K562 (cell line): ENCODE measurements around the gene KCNQ5. TPM values are rescaled to one million over a fixed set of nuclear protein-coding genes. Genes with fewer than 3 reads are reported as not detected.

Experiments used
- ATAC-seq: fragments of 200-7000 bp; cut with Tn5 transposase; 3 replicates; pipeline ENCODE4 v1.9.1; 2020; ENCODE audit warnings: moderate library complexity
- BruUV-seq: library from RNA; stranded (reverse); fragments of 400-500 nt; replicated peaks from 2 replicates; lab custom pipeline; 2021; lab: Mats Ljungman, UMichigan
- CTCF ChIA-PET: fragments of 300-600 bp; formaldehyde crosslinking; extraction: SDS; loops from one replicate; lab custom pipeline; 2021; ENCODE audit warnings: low intra/inter-chr PET ratio; lab: Yijun Ruan, JAX
- POLR2A ChIA-PET: fragments of 300-600, 350-650 bp; sonication (Branson Sonifier 250); formaldehyde crosslinking; extraction: SDS; loops from one replicate; lab custom pipeline; 2021; ENCODE audit warnings: antibody characterized with exemption, inconsistent platforms; lab: Yijun Ruan, JAX
- DNase-seq, 4 experiments: peaks; one replicate each; pipeline versions ENCODE4 v3.0.0 to v3.0.0-alpha.2; 2011 to 2018; ENCODE audit warnings: low spot score in 3 of 4, mixed read lengths in 3 of 4; ENCODE audit errors: extremely low read depth in 1 of 4
- FAIRE-seq: peaks from 2 replicates; lab custom pipeline; 2011; peaks lifted over from hg19 to GRCh38; lab: Jason Lieb, UNC
- H2AFZ ChIP-seq: 2 replicates; pipeline ENCODE4 v1.6.0; 2011; ENCODE audit warnings: low read depth, low read length, control low read depth, inconsistent platforms
- H3K27ac ChIP-seq: fragments of 200-600 bp; 3 replicates; pipeline ENCODE4 v1.8.0; 2011; ENCODE audit warnings: low read depth, mild to moderate bottlenecking, control low read depth, inconsistent platforms, low read length, moderate library complexity, mixed read lengths; ENCODE audit errors: extremely low read depth
- H3K27me3 ChIP-seq, 2 experiments: fragments of 300-600 bp in 1 of 2; 2 replicates in 1 of 2; 3 replicates in 1 of 2; pipeline versions ENCODE4 v1.6.0 to v1.8.0; 2011; ENCODE audit warnings: inconsistent platforms in 2 of 2, low read length in 2 of 2, mild to moderate bottlenecking in 1 of 2, mixed read lengths in 1 of 2, moderate library complexity in 1 of 2; ENCODE audit not compliant: control insufficient read depth in 2 of 2, insufficient read depth in 2 of 2
- H3K36me3 ChIP-seq: fragments of 300-600 bp; 3 replicates; pipeline ENCODE4 v1.8.0; 2011; ENCODE audit warnings: mild to moderate bottlenecking, low read length, inconsistent platforms; ENCODE audit not compliant: control insufficient read depth, insufficient read depth
- H3K4me1 ChIP-seq, 2 experiments: fragments of 200-600 bp in 1 of 2; replicated peaks in 1 of 2; 2 replicates in 1 of 2; 3 replicates in 1 of 2; pipeline versions ENCODE4 v1.5.1 to v1.8.0; 2011; ENCODE audit warnings: inconsistent platforms in 2 of 2, low read length in 2 of 2, mild to moderate bottlenecking in 1 of 2, mixed read lengths in 1 of 2, moderate library complexity in 1 of 2; ENCODE audit not compliant: control insufficient read depth in 2 of 2, insufficient read depth in 2 of 2
- H3K4me2 ChIP-seq: 2 replicates; pipeline ENCODE4 v1.6.1; 2011; ENCODE audit warnings: low read length, control low read depth, inconsistent platforms, mixed read lengths; ENCODE audit not compliant: insufficient read depth
- H3K4me3 ChIP-seq: fragments of 200-600 bp; sonication (generic), shearing (Covaris generic); 2 replicates; pipeline ENCODE4 v1.5.1; 2016; ENCODE audit warnings: control low read depth, inconsistent platforms
- H3K79me2 ChIP-seq: fragments of 200-600 bp; 3 replicates; pipeline ENCODE4 v1.8.0; 2011; ENCODE audit warnings: low read length, inconsistent platforms; ENCODE audit not compliant: control insufficient read depth, insufficient read depth
- H3K9ac ChIP-seq, 2 experiments: 2 replicates each; pipeline versions ENCODE4 v1.6.0 to v1.6.1; 2011; ENCODE audit warnings: low read depth in 2 of 2, low read length in 2 of 2, control low read depth in 1 of 2, inconsistent platforms in 1 of 2, mild to moderate bottlenecking in 1 of 2, mixed read lengths in 1 of 2; ENCODE audit not compliant: insufficient read depth in 1 of 2
- H3K9me1 ChIP-seq: one replicate; pipeline ENCODE4 v1.6.0; 2011; ENCODE audit warnings: inconsistent platforms, mild to moderate bottlenecking, low read length, moderate library complexity; ENCODE audit not compliant: control insufficient read depth, insufficient read depth
- H3K9me3 ChIP-seq: replicated peaks from 2 replicates; pipeline ENCODE4 v1.5.1; 2011; ENCODE audit warnings: low read depth, low read length, inconsistent platforms; ENCODE audit not compliant: control insufficient read depth, insufficient read depth
- H4K20me1 ChIP-seq: replicated peaks from 2 replicates; pipeline ENCODE4 v1.6.1; 2011; ENCODE audit warnings: low read length, inconsistent platforms, mixed read lengths; ENCODE audit not compliant: control insufficient read depth, insufficient read depth
- ATF1 ChIP-seq, 2 experiments: fragments of 450-650 bp in 1 of 2; IDR thresholded peaks; 2 replicates each; pipeline ENCODE4 v1.6.1; 2016; ENCODE audit warnings: missing compliant biosample characterization in 1 of 2, missing genetic modification characterization in 1 of 2
- BCOR ChIP-seq: fragments of 450-650 bp; IDR thresholded peaks from 2 replicates; pipeline ENCODE4 v1.6.1; 2016
- DNMT1 ChIP-seq: fragments of 450-650 bp; IDR thresholded peaks from 2 replicates; pipeline ENCODE4 v1.6.1; 2016; ENCODE audit warnings: antibody characterized with exemption, mild to moderate bottlenecking
- NCOA2 ChIP-seq, 2 experiments: fragments of 450-650 bp; IDR thresholded peaks; 2 replicates each; pipeline ENCODE4 v1.6.1; 2018; ENCODE audit warnings: mild to moderate bottlenecking in 2 of 2, moderate library complexity in 1 of 2; ENCODE audit not compliant: partially characterized antibody in 2 of 2
- OTX1 ChIP-seq: fragments of 450-650 bp; formaldehyde crosslinking; IDR thresholded peaks from 2 replicates; pipeline ENCODE4 v1.4.0; 2022; ENCODE audit warnings: mild to moderate bottlenecking
- PHF8 ChIP-seq: fragments of 200-600 bp; sonication (generic); IDR thresholded peaks from 2 replicates; pipeline ENCODE4 v1.6.1; 2012; ENCODE audit warnings: mixed run types, mild to moderate bottlenecking, inconsistent platforms, low read length, moderate library complexity, borderline replicate concordance
- PRPF4 ChIP-seq: fragments of 200-400 bp; formaldehyde crosslinking; IDR thresholded peaks from one replicate; pipeline ENCODE4 v1.6.1; 2017; ENCODE audit warnings: low read length, low read depth, mild to moderate bottlenecking; ENCODE audit not compliant: insufficient read depth, poor library complexity, severe bottlenecking
- RFX7 ChIP-seq: fragments of 250-450 bp; sonication (Bioruptor Pico); IDR thresholded peaks from 2 replicates; pipeline ENCODE4 v1.5.1; 2021; ENCODE audit warnings: mild to moderate bottlenecking
- SMC3 ChIP-seq: conservative IDR thresholded peaks from 2 replicates; pipeline ENCODE4 v1.6.1; 2011; ENCODE audit warnings: low read depth, low read length, improper control_type of control experiment; ENCODE audit not compliant: insufficient read depth
- TSC22D4 ChIP-seq: fragments of 450-650 bp; IDR thresholded peaks from 2 replicates; pipeline ENCODE4 v1.6.1; 2016; ENCODE audit warnings: missing genetic modification characterization, missing biosample characterization, control low read depth
- YBX1 ChIP-seq: fragments of 450-650 bp; IDR thresholded peaks from 2 replicates; pipeline ENCODE4 v1.7.1; 2016; ENCODE audit warnings: mild to moderate bottlenecking
- ZNF780A ChIP-seq: fragments of 250-450 bp; sonication (Bioruptor Pico); IDR thresholded peaks from 2 replicates; pipeline ENCODE4 v1.5.0; 2021; ENCODE audit warnings: mild to moderate bottlenecking
- WGBS: fragments of 100-300 bp; shearing (Covaris generic); methylation state at CpG from one replicate; pipeline ENCODE4 v1.1.6; 2016; ENCODE audit warnings: low coverage, mixed read lengths; ENCODE audit not compliant: insufficient coverage; ENCODE audit errors: missing lambda C conversion rate; 5-methylcytosine and 5-hydroxymethylcytosine counted together
- in situ Hi-C: fragments of 300-500 bp; cut with MboI; formaldehyde crosslinking; loops from 4 replicates; pipeline ENCODE4 v1.15.0; 2018; ENCODE audit warnings: inconsistent platforms, mixed read lengths
- intact Hi-C: fragments of 100-400 bp; cut with micrococcal nuclease; formaldehyde crosslinking; loops from 2 replicates; pipeline ENCODE4 v1.14.2; 2022
- polyA plus RNA-seq, 8 experiments: library from polyadenylated mRNA; depleted of rRNA in 4 of 8; stranded (reverse) in 5 of 8; unstranded in 3 of 8; fragments of >200 nt; fragmentation: Nextera tagmentation in 2 of 8; fragmentation: Illumina TruSeq in 1 of 8; extraction: Ambion mirVana in 2 of 8; extraction: Trizol in 1 of 8; gene quantifications; 2 replicates each; pipeline versions ENCODE4 v1.2.1 to v1.2.3, GENCODE V29; 2011 to 2014; ENCODE audit warnings: inconsistent platforms in 1 of 8, missing spikeins in 1 of 8
- total RNA-seq, 7 experiments: library from RNA; depleted of rRNA in 6 of 7; stranded (reverse); fragments of >200 nt in 6 of 7; fragmentation: Illumina TruSeq in 2 of 7; extraction: Trizol in 2 of 7; gene quantifications; 2 replicates each; pipeline versions ENCODE4 v1.2.1 to v1.2.3, GENCODE V29; 2011 to 2021; ENCODE audit warnings: low replicate concordance in 1 of 7
- TF ChIP-seq, protein P1 (sequence below), 2 experiments: fragments of 450-650 bp; IDR thresholded peaks; 2 replicates each; pipeline ENCODE4 v1.6.1; 2016; ENCODE audit warnings: mild to moderate bottlenecking in 2 of 2, borderline replicate concordance in 1 of 2, low read depth in 1 of 2, moderate library complexity in 1 of 2

Gene KCNQ5
- total and polyA plus RNA-seq, 9 of the 15 experiments (the other 6 are each of a cell fraction or from before 2014, with no cell fraction given), result 0.31 to 5.9 (median 2.6) TPM

DNA sequence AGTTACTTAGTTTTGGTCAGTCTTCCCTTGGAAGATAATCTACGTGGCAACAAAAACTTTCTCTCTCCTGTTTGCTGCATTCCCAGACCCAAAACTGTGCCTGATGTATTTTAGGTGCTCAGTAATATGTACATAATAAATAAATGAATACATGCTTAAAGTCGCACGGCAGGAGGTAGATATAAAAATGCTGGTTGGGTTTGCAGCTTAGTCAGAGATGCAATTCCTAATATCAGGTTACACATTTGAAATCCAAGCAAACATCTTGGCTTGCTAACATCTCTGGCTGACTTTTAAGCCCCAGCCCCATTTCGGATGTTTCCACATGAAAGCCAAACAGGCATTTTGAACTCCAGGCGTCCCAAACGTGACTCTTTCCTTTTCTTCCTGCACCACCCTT lies 91.0 kb downstream of the KCNQ5 start:
- no peaks in the 10 kb centered on the region for H3K27me3 ChIP-seq
- TF ChIP-seq OTX1 (CRISPR knock-in tag) (no peak), NCOA2 (IDR thresholded peaks at IDR 0.05; ENCODE audit: partially characterized antibody in 2 of 2) (no peak), TSC22D4 (tag) (no peak), ZNF780A (CRISPR knock-in tag) (no peak), DNMT1 (no peak), SMC3 (no peak), ATF1 (CRISPR knock-in tag; IDR thresholded peaks at IDR 0.05) (no peak), ATF1 (tag; IDR thresholded peaks at IDR 0.05) (no peak), PRPF4 (no peak), YBX1 (no peak), BCOR (no peak), RFX7 (CRISPR knock-in tag) (no peak), PHF8 (no peak)
- TF ChIP-seq, protein P1, sequence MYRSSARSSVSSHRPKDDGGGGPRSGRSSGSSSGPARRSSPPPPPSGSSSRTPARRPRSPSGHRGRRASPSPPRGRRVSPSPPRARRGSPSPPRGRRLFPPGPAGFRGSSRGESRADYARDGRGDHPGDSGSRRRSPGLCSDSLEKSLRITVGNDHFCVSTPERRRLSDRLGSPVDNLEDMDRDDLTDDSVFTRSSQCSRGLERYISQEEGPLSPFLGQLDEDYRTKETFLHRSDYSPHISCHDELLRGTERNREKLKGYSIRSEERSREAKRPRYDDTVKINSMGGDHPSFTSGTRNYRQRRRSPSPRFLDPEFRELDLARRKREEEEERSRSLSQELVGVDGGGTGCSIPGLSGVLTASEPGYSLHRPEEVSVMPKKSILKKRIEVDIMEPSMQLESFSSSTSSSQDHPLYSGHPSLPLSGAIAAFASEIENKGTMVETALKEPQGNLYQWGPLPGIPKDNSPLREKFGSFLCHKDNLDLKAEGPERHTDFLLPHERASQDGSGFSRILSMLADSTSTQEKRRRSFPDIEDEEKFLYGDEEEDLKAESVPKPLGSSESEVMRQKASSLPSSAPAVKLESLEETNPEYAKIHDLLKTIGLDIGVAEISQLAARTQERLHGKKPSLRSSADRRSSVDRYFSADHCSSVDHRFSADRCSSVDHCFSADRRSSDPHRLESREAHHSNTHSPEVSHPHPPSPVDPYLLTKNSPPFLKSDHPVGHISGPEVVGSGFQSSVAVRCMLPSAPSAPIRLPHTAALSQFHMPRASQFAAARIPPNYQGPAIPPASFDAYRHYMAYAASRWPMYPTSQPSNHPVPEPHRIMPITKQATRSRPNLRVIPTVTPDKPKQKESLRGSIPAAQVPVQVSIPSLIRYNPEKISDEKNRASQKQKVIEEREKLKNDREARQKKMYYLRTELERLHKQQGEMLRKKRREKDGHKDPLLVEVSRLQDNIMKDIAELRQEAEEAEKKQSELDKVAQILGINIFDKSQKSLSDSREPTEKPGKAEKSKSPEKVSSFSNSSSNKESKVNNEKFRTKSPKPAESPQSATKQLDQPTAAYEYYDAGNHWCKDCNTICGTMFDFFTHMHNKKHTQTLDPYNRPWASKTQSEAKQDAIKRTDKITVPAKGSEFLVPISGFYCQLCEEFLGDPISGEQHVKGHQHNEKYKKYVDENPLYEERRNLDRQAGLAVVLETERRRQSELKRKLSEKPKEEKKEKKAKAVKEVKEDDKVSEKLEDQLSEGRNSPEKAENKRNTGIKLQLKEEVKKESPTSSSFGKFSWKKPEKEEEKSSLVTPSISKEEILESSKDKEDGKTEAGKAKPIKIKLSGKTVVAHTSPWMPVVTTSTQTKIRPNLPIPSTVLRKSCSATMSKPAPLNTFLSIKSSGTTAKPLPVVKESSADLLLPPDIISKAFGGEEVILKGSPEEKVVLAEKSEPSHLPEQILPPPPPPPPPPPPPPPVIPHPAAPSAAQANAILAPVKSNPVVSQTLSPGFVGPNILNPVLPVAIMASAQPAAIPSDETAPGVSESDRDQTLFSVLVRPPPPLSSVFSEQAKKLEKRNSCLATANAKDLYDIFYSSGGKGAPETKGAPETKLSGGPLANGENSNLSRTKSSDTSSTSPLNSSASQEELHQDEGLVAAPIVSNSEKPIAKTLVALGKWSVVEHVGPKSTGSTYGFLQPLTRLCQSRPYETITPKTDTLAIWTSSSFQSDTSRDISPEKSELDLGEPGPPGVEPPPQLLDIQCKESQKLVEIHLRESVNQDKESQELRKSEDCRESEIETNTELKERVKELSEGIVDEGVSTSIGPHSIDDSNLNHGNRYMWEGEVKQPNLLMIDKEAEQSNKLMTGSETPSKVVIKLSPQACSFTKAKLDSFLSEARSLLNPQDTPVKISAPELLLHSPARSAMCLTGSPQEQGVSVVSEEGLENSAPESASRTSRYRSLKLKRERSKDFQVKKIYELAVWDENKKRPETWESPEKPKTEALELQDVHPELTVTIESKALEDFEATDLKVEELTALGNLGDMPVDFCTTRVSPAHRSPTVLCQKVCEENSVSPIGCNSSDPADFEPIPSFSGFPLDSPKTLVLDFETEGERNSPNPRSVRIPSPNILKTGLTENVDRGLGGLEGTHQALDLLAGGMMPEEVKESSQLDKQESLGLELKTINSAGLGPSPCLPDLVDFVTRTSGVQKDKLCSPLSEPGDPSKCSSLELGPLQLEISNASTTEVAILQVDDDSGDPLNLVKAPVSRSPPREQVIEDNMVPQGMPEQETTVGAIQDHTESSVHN (IDR thresholded peaks at IDR 0.05; ENCODE audit: borderline replicate concordance in 1 of 2, low read depth in 1 of 2), result no peak
- 27% methylated on average over 6 of the region's 6 CpGs for WGBS
- ChIA-PET CTCF (no interaction called here), POLR2A (no interaction called here)
- no peak for DNase-seq
- H3K79me2 ChIP-seq, result no peaks in the 10 kb centered on the region
- H3K27ac ChIP-seq, result no peak overlapping the region
- H4K20me1 ChIP-seq, result no peaks in the 10 kb centered on the region
- no peaks in the 10 kb centered on the region for H3K36me3 ChIP-seq
- H3K9me3 ChIP-seq, result no peaks in the 10 kb centered on the region
- in situ Hi-C loops, result no loop called here
- no peak for ATAC-seq
- no peak for FAIRE-seq
- no TSS peak for BruUV-seq
- no peaks in the 10 kb centered on the region for H3K4me1 ChIP-seq
- H3K9ac ChIP-seq, result no peak overlapping the region
- intact Hi-C loops, result no loop called here
- H2AFZ ChIP-seq, result no peak overlapping the region
- no peak overlapping the region for H3K4me3 ChIP-seq
- no peaks in the 10 kb centered on the region for H3K9me1 ChIP-seq
- no peak overlapping the region for H3K4me2 ChIP-seq
